SU-DHL-6 (cell line): Measurements from ENCODE around the gene TMEM14A.

Experiments used
- H2AFZ ChIP-seq: fragments of 200-600 bp; sonication (generic); 2 replicates; pipeline ENCODE4 v1.6.1; 2014; ENCODE audit warnings: low read depth, mild to moderate bottlenecking, moderate library complexity, mixed read lengths, antibody characterized with exemption, low read length; ENCODE audit not compliant: severe bottlenecking
- H3F3A ChIP-seq: fragments of 200-600 bp; shearing (Covaris generic); 2 replicates; pipeline ENCODE4 v1.6.0; 2016; ENCODE audit warnings: antibody characterized with exemption, mild to moderate bottlenecking; ENCODE audit not compliant: insufficient read depth
- H3K27ac ChIP-seq: fragments of 200-600 bp; sonication (generic); 2 replicates; pipeline ENCODE4 v1.5.1; 2016; ENCODE audit warnings: low read depth, mild to moderate bottlenecking, low read length, moderate library complexity, mixed read lengths
- H3K27me3 ChIP-seq: fragments of 200-600 bp; sonication (generic), shearing (Covaris generic); 2 replicates; pipeline ENCODE4 v1.6.0; 2014; ENCODE audit warnings: mild to moderate bottlenecking, low read length
- H3K36me3 ChIP-seq: fragments of 200-600 bp; sonication (generic); 2 replicates; pipeline ENCODE4 v1.6.1; 2014; ENCODE audit warnings: mild to moderate bottlenecking, low read length, mixed read lengths
- H3K4me2 ChIP-seq: fragments of 300-600, 200-600 bp; shearing (Covaris generic), sonication (generic); 2 replicates; pipeline ENCODE4 v1.6.0; 2014; ENCODE audit warnings: low read length, low read depth, mild to moderate bottlenecking; ENCODE audit not compliant: poor library complexity, severe bottlenecking
- H3K4me3 ChIP-seq: fragments of 200-600 bp; sonication (generic); 2 replicates; pipeline ENCODE4 v1.5.1; 2014; ENCODE audit warnings: antibody characterized with exemption, low read length, mild to moderate bottlenecking, mixed read lengths; ENCODE audit not compliant: insufficient read depth, poor library complexity, severe bottlenecking
- H3K79me2 ChIP-seq: fragments of 200-600 bp; sonication (generic); 2 replicates; pipeline ENCODE4 v1.6.1; 2014; ENCODE audit warnings: mild to moderate bottlenecking, low read length, moderate library complexity; ENCODE audit not compliant: insufficient read depth
- H3K9ac ChIP-seq: fragments of 200-600 bp; sonication (generic); 2 replicates; pipeline ENCODE4 v1.7.0; 2014; ENCODE audit warnings: mild to moderate bottlenecking, low read length
- H3K9me2 ChIP-seq: fragments of 200-600 bp; sonication (generic); replicated peaks from 2 replicates; pipeline ENCODE4 v1.6.1; 2014; ENCODE audit warnings: low read length; ENCODE audit not compliant: insufficient read depth
- H3K9me3 ChIP-seq: fragments of 200-600 bp; sonication (generic); 2 replicates; pipeline ENCODE4 v1.6.1; 2014; ENCODE audit warnings: low read length, mixed read lengths; ENCODE audit not compliant: insufficient read depth
- H4K20me1 ChIP-seq: fragments of 200-600 bp; sonication (generic); 2 replicates; pipeline ENCODE4 v1.6.1; 2014; ENCODE audit warnings: low read depth, mild to moderate bottlenecking, antibody characterized with exemption, low read length, moderate library complexity, mixed read lengths
- CTCF ChIP-seq: fragments of 200-600 bp; sonication (generic); IDR thresholded peaks from one replicate; pipeline ENCODE4 v1.5.1; 2017; ENCODE audit warnings: antibody characterized with exemption, mild to moderate bottlenecking, low read length, moderate library complexity; ENCODE audit not compliant: insufficient read depth, poor library complexity, severe bottlenecking
- EZH2phosphoT487 ChIP-seq: fragments of 200-600 bp; sonication (generic), shearing (Covaris generic); conservative IDR thresholded peaks from 2 replicates; pipeline ENCODE4 v1.6.1; 2018; ENCODE audit warnings: mild to moderate bottlenecking, antibody characterized with exemption, low read length, moderate library complexity, mixed read lengths

Gene TMEM14A

GRCh38 chr6:52670502-52671409 lies at the start of gene TMEM14A:
TSS of gene TMEM14A (plus strand) at chr6:52671113. CDS start at chr6:52677103, 5,990 bp downstream.
- Histone ChIP-seq H3F3A (peaks cover 20% of the 10 kb centered on the region), H2AFZ (peak within 1 kb of the TSS; percentile 93), H3K4me2 (peak within 1 kb of the TSS; percentile 81), H3K4me3 (peak within 1 kb of the TSS; percentile 71), H3K27me3 (no peaks in the 10 kb centered on the region), H3K9me2 (no peaks in the 10 kb centered on the region), H3K36me3 (peaks cover 5% of the 10 kb centered on the region; the same call in 1 of the 2 replicates), H3K9ac (peak within 1 kb of the TSS; percentile 64), H3K9me3 (no peaks in the 10 kb centered on the region), H3K79me2 (no peaks in the 10 kb centered on the region), H4K20me1 (no peaks in the 10 kb centered on the region), H3K27ac (no peak within 1 kb of the TSS)
- no peak for TF ChIP-seq EZH2phosphoT487
- TF ChIP-seq CTCF: no peak

- Histone ChIP-seq H3K36me3 (no peaks in the 10 kb centered on the region), H3K9me2 (no peaks in the 10 kb centered on the region), H3F3A (no peaks in the 10 kb centered on the region), H4K20me1 (no peaks in the 10 kb centered on the region), H3K9me3 (no peaks in the 10 kb centered on the region), H3K9ac (no peak overlapping the region), H3K27me3 (no peaks in the 10 kb centered on the region), H3K27ac (no peak overlapping the region), H3K4me3 (no peak overlapping the region), H2AFZ (no peak overlapping the region), H3K79me2 (no peaks in the 10 kb centered on the region), H3K4me2 (no peak overlapping the region)
- TF ChIP-seq CTCF: no peak
- no peak for TF ChIP-seq EZH2phosphoT487
These were observed 49.3 kb upstream of the TMEM14A start for GRCh38 chr6:52621631-52622030.

GRCh38 chr6:52622810-52623209 lies 48.1 kb upstream of the TMEM14A start:
- H3K36me3 ChIP-seq: no peaks in the 10 kb centered on the region
- H3K9me3 ChIP-seq: no peaks in the 10 kb centered on the region
- no peak overlapping the region for H3K4me3 ChIP-seq
- no peaks in the 10 kb centered on the region for H3F3A ChIP-seq
- no peak overlapping the region for H3K9ac ChIP-seq
- no peaks in the 10 kb centered on the region for H3K27me3 ChIP-seq
- no peak overlapping the region for H3K4me2 ChIP-seq
- H4K20me1 ChIP-seq: no peaks in the 10 kb centered on the region
- H3K9me2 ChIP-seq: no peaks in the 10 kb centered on the region
- no peak overlapping the region for H2AFZ ChIP-seq
- no peaks in the 10 kb centered on the region for H3K79me2 ChIP-seq
- no peak overlapping the region for H3K27ac ChIP-seq
- TF ChIP-seq CTCF (no peak), EZH2phosphoT487 (no peak)
